GM19397 (cell line): ENCODE measurements around the gene KBTBD12.

Source experiments
- ATAC-seq: cut with Tn5 transposase; IDR thresholded peaks from one replicate; pipeline ENCODE4 v1.9.1; 2021; ENCODE audit warnings: mild to moderate bottlenecking, moderate library complexity; ENCODE audit not compliant: unreplicated experiment

The KBTBD12 gene

GRCh38 chr3:127951276-127951675, 36.2 kb downstream of the KBTBD12 start:
- ATAC-seq, result no peak

DNA sequence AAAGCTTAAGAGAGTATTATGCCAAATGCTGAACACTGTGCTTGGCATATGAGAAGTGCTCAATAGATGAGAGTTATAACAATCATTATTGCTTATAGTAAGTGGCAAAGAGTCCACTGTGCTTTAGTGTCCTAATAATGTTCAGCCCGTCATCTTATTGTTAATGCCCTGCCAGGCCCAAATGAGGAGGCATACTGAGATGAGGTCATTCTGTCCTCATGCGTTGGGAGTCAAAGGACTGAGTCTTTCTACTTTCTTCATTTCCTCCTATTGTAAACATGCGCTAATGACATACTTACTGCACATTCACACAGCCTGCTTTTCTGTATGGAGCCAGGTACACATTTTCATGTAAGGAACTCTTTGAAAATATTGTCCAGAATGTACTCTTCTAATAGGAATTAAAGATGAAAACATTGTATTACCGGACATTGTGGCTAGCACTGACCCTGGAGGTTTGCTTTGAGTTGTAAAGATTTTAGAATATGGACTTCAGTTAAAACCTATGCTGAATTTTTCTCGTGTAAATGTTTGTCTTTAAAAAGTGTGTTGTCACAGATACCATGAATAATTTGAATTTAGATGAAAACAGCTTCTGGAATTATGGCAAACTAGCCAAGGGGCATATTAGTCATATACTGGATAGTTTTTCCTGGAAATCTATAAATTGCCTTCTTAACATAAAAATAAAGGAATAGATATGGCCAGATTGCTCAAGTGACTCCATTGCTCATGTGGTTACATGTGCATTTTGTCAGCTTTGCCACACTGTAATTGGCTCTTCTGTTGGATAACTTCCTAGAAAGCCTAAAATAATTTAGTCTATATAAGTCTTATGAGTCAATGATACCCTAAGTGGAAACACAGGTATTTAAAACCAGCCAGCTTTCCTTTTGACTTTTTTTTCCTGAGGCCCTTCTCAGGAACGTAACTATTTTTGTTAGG, 38.3 kb downstream of the KBTBD12 start:
- ATAC-seq, result no peak

DNA sequence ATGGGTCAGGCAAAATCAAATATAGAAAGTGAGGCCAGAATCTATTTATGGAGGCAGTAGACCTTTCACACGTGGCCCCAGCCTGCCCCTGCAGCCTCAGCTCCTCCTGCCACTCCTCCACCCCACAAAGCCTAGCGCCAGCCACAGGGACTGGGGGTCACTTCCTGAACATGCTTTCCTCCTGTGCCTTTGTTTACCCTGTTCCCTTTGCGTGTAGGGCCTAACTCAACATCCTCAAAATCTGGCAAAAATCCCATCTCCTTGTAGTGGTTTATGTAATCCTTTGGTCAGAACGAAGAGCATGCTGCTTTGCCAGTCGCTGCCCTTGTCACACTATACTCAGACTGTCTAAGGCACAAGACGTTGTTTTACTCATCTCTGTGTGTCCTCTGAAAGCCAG, 39.6 kb downstream of the KBTBD12 start:
- no peak for ATAC-seq

DNA sequence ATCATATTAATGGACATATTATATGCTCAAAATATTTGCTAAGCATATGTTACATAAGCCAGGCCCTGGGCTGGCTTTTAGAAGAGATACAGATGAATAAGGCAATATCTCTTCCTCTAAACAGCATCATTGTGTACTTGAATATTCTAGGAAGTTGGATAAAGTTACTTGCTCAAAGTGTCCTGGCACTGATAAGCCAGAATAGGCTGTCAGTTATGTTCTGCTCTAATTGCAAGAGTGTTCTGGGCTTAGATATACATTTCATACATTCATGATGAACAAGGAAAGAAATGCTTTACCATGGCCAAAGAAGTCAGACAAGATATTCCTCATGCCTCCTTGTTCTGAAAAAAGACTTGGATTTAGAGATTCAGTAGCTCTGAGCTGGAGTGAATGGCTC, 40.7 kb downstream of the KBTBD12 start:
- ATAC-seq, result no peak

GRCh38 chr3:127959041-127959440, 44.0 kb downstream of the KBTBD12 start:
- no peak for ATAC-seq

DNA sequence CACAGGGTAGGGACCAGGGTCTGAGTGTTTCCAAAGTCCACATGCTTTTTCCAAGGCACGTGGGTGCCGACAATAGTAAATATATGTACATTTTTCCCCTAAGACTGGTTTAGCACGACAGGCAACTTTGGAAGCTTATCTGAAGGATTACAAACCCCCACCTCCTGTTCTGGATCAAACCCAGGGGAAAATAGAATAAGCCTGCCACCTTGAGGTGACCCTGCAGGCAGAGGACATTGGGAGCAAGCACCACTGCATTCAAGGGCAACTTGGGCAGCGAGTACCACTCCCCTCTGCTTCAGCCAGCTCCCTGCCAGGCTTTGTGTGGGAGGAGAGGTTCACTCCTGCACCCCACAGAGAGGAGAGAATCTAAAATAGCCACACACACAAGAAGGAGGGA, 44.8 kb downstream of the KBTBD12 start:
- ATAC-seq, result no peak

- ATAC-seq, result no peak
These were observed 45.5 kb downstream of the KBTBD12 start for GRCh38 chr3:127960421-127960965.

- no peak for ATAC-seq
These were observed 46.1 kb downstream of the KBTBD12 start for GRCh38 chr3:127961124-127961523.

DNA sequence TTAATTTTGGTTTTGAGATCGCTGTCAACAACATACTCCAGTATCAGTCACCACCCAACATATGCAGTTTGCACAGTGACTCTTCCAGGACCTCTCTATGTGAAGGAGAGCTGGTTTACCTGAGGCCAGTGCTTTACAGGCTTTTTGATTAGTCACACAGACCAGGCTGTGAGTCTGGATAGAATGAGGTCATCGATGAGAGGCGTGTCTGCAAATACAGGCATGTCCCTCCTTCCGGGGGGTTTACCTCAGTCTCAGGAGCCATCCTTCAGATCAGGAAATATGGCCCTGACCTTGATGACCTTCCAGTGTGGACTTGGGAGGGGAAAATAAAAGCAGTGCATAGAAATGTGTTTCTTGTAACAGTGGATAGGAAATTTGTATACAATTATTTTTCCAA, 46.9 kb downstream of the KBTBD12 start:
- no peak for ATAC-seq

GRCh38 chr3:127962937-127963336, 47.9 kb downstream of the KBTBD12 start:
- no peak for ATAC-seq

DNA sequence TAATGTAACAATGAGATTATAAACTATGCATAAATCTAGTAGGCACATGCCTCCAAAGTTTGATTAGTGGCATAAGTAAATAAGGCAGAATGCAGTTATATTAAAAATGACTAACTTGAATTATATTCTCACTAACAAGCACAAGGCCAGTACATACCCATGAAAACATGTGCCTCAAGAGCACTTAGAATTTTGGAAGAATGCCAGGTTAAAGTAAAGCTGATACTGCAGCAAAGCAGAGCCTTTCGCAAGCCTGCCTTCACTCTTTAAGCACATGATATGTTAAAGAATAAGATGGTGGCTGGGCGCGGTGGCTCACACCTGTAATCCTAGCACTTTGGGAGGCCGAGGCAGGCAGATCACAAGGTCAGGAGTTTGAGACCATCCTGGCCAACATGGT, 49.0 kb downstream of the KBTBD12 start:
- no peak for ATAC-seq

GRCh38 chr3:127964816-127965215, 49.8 kb downstream of the KBTBD12 start:
- ATAC-seq, result no peak

- ATAC-seq, result no peak
These were observed 52.3 kb downstream of the KBTBD12 start for GRCh38 chr3:127967316-127967715.

- ATAC-seq, result no peak
These were observed 56.0 kb downstream of the KBTBD12 start for GRCh38 chr3:127970966-127971592.

- ATAC-seq, result no peak
These were observed 59.2 kb downstream of the KBTBD12 start for GRCh38 chr3:127974226-127974625.

DNA sequence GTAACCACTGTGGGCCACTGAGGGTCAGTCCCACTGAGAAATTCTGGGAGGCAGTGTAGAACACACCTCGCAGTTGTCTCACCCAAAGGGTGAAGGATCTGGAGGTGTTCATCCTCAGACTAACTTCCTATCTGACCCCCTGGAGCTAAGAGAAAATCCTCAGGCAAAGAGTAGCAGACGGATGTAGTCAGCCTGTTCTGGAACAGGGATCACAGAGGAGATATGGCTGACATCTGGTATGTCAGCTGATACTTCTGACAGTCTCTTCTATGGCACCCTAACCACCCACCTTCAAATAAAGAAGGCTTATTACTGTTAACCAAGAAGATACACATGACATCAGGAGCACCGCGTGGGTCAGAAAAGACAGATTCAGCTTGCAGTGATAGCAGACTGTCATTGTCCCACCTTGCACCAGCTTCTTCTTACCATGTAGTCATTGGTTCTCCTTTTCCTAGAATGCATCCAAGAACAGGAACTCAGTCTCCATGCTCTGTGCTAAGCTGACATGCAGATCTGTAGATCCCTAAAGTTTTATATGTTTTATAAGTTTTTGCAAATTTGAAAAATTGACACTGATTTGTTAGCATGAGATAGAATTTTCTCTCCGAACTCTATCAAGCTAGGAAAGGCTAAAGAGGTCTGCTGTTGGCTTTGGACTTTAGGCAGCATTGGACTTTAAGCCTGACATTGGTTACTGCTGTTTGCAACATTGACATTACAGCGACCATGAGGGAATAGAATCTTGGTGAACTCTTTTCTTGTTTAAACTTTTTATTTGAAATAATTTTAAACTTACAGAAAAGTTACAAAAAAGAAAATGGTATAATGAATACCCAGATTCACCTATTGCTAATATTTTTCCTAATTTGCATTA, 60.4 kb downstream of the KBTBD12 start:
- no peak for ATAC-seq

- ATAC-seq, result no peak
These were observed 63.6 kb downstream of the KBTBD12 start for GRCh38 chr3:127978636-127979035.

DNA sequence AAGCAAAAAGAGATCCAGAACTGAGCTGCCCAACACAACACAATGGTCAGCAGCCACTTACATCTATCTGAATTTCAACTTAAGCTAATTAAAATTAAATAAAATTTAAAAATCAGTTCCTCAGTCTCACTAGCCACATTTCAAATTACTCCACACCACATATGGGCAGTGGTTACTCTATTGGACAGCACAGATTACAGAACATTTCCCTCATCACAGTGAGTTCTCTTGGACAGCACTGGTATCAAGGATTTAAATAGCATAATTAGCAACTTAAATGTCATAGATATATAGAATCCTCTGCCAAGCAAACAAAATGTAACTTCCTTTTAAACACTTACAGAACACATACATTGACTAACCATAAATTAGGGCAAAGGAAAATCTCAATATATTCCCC, 64.4 kb downstream of the KBTBD12 start:
- no peak for ATAC-seq

- no peak for ATAC-seq
These were observed 66.1 kb downstream of the KBTBD12 start for GRCh38 chr3:127981097-127981496.

DNA sequence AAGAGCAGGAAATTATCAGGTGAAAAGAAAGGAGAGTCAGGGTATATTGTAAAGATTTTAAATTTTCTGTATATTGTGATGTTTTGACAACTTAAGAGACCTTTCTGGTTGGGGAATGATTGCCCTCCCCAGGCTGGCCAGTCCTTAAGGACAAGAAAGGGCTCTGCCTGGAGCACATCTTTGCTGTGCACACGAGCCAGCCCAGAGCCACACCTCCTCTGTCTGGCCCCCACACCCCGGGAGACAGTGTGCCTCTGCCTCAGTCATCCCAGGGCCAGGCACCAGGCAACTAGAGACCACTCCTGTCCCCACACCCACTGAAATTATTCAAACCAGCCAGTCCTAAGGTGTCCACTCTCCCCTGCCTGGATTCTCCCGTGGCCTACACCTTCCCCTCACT, 67.1 kb downstream of the KBTBD12 start:
- ATAC-seq, result no peak
